GM21360 (cell line): ENCODE measurements around the gene PANK4.

Source experiments
- ATAC-seq: cut with Tn5 transposase; IDR thresholded peaks from one replicate; pipeline ENCODE4 v1.9.1; 2021; ENCODE audit warnings: mild to moderate bottlenecking, moderate library complexity; ENCODE audit not compliant: unreplicated experiment

PANK4 gene

DNA sequence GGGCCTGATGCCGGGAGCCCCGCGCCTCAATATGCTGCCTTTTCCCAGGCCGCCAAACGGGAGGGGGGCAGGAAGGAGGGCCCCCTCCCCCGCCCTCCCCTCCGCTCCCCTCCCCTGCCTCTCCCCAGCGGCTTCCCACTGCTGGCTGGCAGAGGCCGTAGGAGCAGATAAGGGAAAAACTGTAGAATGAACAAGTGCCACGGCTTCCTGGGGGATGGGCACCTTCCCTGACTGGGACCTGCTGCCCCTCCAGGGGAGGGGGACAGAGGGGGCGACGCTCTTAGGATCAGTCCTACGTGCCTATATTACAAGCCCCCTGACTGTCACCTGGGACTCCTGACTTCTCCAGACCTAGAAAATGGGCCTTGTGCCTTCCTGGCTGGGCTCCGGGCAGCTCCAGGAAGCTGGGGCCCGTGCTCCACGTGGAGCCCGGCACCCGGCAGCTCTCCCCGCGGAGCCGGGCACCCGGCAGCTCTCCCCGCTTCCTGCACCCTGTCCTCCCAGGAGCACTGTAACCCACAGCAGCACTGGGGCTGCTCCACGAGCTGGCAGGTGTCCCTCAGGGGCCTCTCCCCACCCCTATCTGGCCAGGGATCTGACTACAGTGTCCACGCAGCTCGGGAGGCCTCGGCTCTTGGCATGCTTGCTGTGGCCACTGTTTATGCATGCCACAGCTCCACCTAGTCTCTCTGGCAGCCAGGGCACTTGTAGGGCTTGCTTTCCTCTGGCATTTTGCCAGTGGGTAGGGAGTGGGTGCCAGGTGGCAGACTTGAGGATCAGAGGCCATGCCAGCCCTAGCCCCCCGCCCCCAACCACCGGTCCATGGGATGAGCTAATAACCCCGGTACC lies 4.3 kb upstream of the PANK4 start:
- no peak for ATAC-seq

DNA sequence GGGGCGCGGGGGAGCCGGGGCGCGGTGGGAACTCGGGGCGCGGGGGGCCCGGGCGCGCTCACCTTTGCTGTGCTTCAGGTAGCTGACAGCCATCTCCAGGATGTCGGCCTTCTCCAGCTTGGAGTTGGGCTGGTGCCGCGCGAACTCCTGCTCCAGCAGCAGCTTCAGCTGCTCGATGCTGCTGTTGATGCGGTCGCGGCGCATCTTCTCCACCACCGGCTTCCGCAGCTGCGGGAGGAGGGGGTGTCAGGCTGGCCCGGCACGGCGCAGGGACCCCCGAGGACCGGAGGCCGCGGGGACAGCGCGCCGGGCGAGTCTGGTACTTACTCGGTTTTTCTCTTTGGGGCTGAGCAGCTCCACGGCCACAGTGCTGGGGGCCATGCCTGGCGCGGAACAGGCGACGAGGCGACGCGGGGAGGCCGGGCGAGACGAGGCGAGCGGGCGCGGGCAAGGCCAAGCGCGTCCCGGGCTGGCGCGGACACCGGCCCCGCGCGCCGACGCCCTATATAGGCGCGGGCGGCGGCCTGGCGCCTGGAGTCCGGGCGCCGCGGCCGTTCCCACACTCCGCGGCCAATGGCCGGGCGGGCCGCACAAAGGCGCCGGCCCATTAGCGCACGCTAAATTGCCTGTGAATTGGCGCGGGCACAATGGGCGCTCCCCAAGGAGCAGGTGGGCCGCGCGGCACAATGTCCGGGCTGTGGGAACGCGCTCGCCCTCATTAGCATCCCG lies 3.6 kb upstream of the PANK4 start, which contains the start of gene HES5:
TSS of gene HES5 (minus strand) at position 480 of the 729 bp plus-strand sequence. CDS start at position 381, 99 bp downstream.
- ATAC-seq, result no peak

DNA sequence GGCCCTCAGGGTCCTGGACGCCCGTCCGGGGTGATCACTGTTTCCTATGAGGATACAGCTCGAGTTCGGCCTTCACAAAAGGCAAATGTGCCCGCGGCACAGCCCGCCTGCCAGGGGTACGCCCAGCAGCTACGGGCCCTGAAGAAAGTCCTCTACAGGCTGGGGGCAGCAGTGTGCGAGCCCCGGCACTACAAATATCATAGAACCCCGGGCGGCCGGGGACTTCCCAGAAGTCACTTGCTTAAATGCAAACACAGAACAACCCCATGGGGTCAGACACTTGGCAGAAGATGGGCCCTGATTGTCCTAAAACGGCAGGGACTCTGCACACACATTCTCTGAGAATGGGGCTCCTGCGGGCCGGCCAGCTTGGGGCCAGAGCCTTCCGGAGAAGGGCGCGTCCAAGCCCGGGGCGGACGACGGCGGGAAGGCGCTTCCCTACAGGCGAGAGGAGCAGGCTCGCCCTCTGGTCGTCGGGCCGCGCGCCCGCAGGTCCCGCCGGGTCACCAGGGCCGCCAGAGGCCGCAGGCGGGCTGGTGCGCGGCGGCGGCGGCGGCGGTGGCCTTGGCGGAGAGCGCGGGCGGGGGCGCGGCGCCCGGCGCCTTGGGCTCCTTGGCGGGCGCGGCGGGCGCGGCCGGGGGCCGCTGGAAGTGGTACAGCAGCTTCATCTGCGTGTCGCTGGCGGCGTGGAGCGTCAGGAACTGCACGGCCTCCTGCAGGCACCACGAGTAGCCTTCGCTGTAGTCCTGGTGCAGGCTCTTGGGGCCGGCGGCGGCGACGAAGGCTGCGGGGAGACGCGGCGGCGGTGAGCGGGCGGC lies 2.8 kb upstream of the PANK4 start:
- ATAC-seq, result no peak

GRCh38 chr1:2528611-2528965 lies 2.2 kb upstream of the PANK4 start:
- no peak for ATAC-seq

DNA sequence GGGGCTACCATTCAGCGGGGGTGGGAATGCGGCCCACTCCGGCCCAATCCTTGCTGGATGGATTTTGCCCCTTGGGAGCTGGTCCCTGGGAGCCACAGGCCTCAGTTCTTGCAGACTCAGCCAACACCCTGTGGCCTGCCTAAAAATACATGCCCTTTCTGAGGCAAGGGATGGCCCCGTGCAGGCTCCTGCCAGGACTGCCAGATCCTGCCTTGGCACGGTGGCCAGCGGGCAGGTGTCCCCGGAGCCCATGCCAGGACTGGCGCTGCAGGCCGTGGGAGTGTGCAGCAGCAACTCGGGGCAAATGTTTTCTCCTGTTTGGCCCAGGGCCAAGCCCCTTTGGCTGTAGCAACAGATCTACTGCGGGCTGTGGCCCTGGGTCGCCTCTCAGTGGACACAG lies 1.6 kb upstream of the PANK4 start:
- no peak for ATAC-seq

GRCh38 chr1:2527556-2527860 lies 1.1 kb upstream of the PANK4 start:
- ATAC-seq, result no peak

DNA sequence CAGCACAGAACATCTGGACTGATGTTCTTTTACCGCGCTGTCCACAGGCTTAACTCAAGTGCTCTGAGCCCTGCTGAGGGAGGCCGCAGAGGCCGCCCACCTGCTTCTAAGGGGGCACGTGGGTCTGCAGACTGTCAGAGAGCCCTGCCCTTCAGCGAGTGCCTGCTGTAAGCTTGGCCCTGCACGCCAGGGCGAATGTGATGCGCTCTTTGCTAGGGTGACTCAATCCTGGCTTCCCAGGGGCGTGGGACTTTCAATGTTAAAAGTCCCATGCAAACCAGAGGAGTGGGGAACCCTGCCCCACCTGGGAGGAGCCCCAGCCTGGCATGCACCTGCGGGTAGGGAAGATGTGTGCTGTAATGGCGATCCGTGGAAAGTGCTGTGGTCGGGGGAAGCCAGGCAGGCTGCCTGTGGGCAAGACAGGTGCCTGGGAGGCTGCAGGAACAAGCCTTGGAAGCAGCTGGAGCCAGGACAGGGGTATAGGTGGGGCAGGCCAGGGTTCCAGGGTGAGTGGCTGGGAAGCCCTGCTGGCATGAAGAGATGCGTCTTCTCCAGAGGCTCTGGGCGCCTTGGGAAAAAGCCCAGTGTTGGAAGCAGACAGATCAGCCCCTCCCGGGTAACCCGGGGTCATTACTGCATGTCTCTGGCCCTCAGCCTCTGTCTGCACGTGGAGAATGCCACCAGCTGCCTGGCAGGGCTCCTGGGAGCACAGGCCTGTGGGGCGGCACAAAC lies 594 bp upstream of the PANK4 start:
- peak; percentile 32 for ATAC-seq

DNA sequence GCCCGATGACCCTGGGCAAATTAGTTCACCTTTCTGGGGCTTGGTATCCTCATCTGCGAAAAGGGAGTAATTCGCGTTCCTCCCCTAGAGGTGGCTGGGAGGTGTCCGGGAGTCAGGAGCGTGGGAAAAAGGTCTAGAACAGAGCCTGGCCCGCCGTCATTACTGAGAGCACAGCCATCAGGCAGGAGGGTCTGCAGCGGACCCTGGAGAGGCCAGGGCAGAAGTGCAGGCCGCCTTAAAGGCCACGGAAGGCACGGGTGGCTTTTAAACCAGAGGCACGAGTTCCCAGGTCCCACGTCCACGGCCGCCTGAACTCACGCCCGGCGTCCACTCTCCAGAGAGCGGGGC lies 850 bp downstream of the PANK4 start:
- no peak for ATAC-seq

- ATAC-seq, result no peak
Measured at GRCh38 chr1:2523891-2524609, 2.3 kb downstream of the PANK4 start.

GRCh38 chr1:2523191-2523890 lies 3.1 kb downstream of the PANK4 start:
- no peak for ATAC-seq

- ATAC-seq, result no peak
Measured at GRCh38 chr1:2522230-2522629, 4.2 kb downstream of the PANK4 start.

DNA sequence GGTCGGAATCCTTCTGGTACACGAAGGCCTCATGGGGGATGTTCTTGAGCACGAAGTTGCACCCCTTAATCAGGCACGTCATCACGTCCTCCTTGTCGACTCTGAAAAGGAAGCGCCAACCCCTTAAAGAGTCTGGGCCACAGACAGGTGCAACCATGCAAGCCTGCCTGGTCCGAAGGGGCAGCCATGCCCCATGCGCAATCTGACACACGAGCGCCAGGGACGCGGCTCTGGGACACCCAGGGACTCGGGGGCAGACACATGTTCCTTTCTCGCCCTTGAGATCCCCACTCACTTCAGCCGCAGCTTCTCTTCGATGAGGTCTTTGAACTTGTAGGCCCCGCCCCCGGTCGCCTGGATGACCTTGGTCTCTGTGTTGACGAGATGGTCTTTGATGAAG lies 5.6 kb downstream of the PANK4 start:
- ATAC-seq, result no peak

DNA sequence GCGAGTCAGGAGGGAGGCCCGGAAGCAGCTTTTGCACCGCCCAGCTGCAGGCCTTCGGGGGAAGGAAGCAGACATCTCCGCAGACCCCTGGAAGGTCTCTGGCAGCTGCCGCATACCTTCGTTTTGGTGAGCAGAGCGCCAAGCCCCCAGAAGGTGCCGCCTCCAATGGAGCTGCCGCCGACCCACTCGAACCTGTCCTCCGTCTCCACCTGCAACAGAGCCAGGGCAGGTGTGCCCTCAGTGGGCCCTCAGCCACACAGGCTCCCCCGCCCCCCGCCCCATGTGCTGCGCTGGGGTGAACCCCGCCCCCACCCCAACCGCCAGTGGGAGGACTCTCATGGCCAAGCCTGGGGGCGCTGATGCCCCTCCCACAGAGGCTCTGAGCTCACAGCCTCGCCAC lies 6.2 kb downstream of the PANK4 start:
- ATAC-seq, result no peak

DNA sequence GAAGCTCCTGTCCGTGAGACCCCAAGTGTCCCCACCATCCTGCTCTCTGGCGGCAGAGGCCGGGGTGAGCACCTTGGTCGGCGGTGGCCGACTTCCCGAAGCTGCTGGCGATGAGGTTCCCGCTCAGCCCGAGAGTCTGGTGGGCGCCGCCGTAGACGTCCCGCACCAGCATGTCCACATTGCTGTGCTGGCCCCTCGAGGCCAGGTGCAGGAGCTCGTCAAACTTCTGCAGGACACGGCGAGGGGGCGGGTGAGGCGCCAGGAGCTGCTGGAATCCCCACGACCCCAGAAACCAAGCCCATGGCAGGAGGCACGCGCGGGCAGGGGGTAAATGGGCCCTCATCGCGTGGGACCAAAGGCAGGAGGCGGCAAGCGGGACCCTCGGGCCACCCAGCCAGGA lies 6.7 kb downstream of the PANK4 start:
- no peak for ATAC-seq

- ATAC-seq, result no peak
Measured at GRCh38 chr1:2519029-2519685, 7.2 kb downstream of the PANK4 start.

- ATAC-seq, result no peak
Measured at GRCh38 chr1:2518528-2518927, 7.9 kb downstream of the PANK4 start.

GRCh38 chr1:2517966-2518365 lies 8.4 kb downstream of the PANK4 start:
- ATAC-seq, result no peak

DNA sequence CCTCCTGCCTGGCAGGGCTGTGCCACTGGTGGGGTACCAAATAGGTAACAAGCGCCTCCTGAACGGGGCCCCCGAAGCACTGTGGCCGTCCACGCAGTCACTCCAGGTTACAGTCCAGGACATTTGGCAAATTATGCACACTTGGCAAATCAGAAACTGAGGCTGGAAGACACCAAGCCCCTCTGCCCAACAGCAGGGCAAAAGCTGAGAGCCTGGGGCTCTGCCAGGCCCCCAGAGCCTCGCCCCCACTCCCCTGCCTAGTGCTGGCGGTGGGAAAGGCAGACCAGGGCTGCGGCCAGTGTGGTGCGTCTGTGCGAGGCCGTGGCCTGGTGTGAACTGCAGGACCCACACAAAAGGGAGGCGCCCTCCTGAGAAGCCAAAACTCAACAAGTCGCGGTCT lies 9.4 kb downstream of the PANK4 start:
- no peak for ATAC-seq

- ATAC-seq, result no peak
Measured at GRCh38 chr1:2516124-2516523, 10.3 kb downstream of the PANK4 start.

DNA sequence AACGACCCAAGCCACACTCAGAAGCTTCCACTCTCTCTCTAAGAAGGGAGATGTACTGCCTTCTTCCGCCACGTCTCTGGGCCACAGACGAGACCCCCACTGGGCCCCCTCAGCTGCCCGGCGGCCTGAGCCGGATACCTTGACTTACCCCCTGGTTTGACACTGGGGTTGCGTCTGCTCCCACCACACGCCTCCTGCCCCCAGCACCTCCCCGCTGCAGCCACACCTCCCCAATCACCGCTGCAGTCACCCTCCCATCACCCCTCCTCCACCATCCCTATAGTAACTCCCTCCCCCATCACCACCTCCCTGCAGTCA lies 10.7 kb downstream of the PANK4 start:
- no peak for ATAC-seq
